HUES64 (cell line): ENCODE results near the gene PFKL.
A peak's percentile ranks its signal among the peaks of the same experiment; 100 is the strongest.

Source experiments
- H3K27ac ChIP-seq: 2 replicates; pipeline ENCODE4 v1.7.0; 2013; ENCODE audit warnings: low read depth, low read length, inconsistent platforms
- H3K27me3 ChIP-seq: 2 replicates; pipeline ENCODE4 v1.6.1; 2013; ENCODE audit warnings: mild to moderate bottlenecking, low read length; ENCODE audit not compliant: insufficient read depth
- H3K36me3 ChIP-seq: 2 replicates; pipeline ENCODE4 v1.6.1; 2013; ENCODE audit warnings: mild to moderate bottlenecking, low read length; ENCODE audit not compliant: insufficient read depth
- H3K4me1 ChIP-seq: 2 replicates; pipeline ENCODE4 v1.6.1; 2013; ENCODE audit warnings: mild to moderate bottlenecking, low read length, moderate library complexity; ENCODE audit not compliant: insufficient read depth
- H3K4me3 ChIP-seq: 2 replicates; pipeline ENCODE4 v1.5.1; 2013; ENCODE audit warnings: mild to moderate bottlenecking, low read length, moderate library complexity
- H3K9ac ChIP-seq: 2 replicates; pipeline ENCODE4 v1.6.1; 2013; ENCODE audit warnings: mild to moderate bottlenecking, low read depth, low read length
- H3K9me3 ChIP-seq: 2 replicates; pipeline ENCODE4 v1.6.1; 2013; ENCODE audit warnings: low read depth, low read length; ENCODE audit not compliant: insufficient read depth
- WGBS: fragments of 150-250, 120-280 bp; methylation state at CpG from one replicate; pipeline ENCODE4 v1.1.7; 2013; ENCODE audit warnings: missing lambda C conversion rate; 5-methylcytosine and 5-hydroxymethylcytosine counted together

The PFKL gene

DNA sequence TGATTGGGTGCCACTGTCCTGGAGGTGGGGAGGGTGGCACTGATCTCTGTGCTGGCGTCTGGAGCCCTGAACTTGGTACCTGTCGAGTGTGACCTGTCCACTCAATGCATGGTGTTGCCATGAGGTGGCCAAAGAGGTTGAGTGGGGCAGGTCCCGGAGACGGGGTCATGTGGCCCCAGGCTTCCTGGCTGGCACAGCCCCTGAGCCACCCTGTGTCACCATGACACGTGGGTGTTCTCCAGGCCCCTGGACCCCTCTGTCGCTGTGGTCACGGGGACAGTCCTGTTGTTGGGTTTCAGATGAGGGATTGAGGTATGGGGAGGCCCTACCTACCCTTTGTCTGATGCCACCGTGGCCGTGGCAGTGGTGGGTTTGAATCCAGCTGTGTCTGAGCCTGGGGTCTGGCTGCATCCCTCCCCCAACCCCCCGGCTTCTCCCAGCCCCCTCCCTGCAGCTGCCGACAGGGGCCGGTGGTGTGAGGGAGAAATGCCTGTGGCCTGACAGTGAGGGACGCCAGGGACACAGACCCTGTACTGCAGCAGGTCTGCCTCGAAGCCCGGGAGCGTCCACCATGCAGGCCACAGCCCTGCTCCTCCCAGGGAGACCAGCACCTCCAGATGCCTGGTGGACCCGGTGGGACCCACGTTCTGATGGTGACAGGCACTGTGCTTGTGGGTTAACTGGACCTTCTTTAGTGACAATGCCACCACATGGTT lies 65.6 kb downstream of the PFKL start:
- Histone ChIP-seq H3K27me3 (peaks cover 15% of the 10 kb centered on the region), H3K4me1 (no peaks in the 10 kb centered on the region), H3K27ac (no peak overlapping the region), H3K4me3 (no peak overlapping the region), H3K9ac (no peak overlapping the region), H3K36me3 (no peaks in the 10 kb centered on the region), H3K9me3 (no peaks in the 10 kb centered on the region)
- WGBS: 90% methylated on average over 18 of the region's 18 CpGs

- Histone ChIP-seq H3K4me1 (no peaks in the 10 kb centered on the region), H3K9ac (no peak overlapping the region), H3K27ac (no peak overlapping the region), H3K27me3 (peaks cover 20% of the 10 kb centered on the region), H3K4me3 (no peak overlapping the region), H3K36me3 (no peaks in the 10 kb centered on the region), H3K9me3 (no peaks in the 10 kb centered on the region)
- WGBS: 95% methylated on average over 22 of the region's 22 CpGs
These were observed 66.2 kb downstream of the PFKL start for GRCh38 chr21:44365967-44366585.

DNA sequence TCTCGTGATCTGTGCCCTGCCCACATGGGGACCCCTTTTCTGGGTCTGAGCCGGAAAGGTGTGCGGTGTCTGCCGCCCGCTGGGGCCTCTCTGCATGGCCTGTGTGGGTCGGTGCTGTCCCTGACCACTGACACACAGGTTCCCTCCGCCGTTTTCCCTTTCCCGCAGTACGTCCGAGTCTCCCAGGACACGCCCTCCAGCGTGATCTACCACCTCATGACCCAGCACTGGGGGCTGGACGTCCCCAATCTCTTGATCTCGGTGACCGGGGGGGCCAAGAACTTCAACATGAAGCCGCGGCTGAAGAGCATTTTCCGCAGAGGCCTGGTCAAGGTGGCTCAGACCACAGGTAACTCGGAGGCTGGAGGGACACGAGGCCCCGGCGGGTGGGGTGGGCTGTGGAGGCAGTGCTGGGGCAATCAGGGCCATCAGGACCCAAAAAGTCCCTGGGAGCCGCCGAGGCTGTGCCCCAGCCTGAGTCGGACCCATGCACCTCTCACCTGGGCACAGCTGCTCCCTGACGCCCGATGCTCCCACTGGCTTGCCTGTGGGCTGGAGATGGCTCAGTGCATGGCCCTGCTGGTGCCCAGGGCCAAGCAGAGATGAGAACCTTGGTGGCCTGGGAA lies 66.8 kb downstream of the PFKL start:
- Histone ChIP-seq H3K4me1 (no peaks in the 10 kb centered on the region), H3K9ac (no peak overlapping the region), H3K36me3 (no peaks in the 10 kb centered on the region), H3K27me3 (peaks cover 20% of the 10 kb centered on the region), H3K27ac (no peak overlapping the region), H3K4me3 (no peak overlapping the region), H3K9me3 (no peaks in the 10 kb centered on the region)
- 93% methylated on average over 28 of the region's 28 CpGs for WGBS

- Histone ChIP-seq H3K9ac (no peak overlapping the region), H3K36me3 (no peaks in the 10 kb centered on the region), H3K27me3 (peaks cover 20% of the 10 kb centered on the region), H3K27ac (no peak overlapping the region), H3K4me1 (no peaks in the 10 kb centered on the region), H3K9me3 (peaks cover 4% of the 10 kb centered on the region; the same call in 1 of the 2 replicates), H3K4me3 (peak overlapping the region; percentile 32; the same call in 1 of the 2 replicates)
- 44% methylated on average over 35 of the region's 35 CpGs for WGBS
These were observed 69.0 kb downstream of the PFKL start for GRCh38 chr21:44368711-44369446.

- Histone ChIP-seq H3K36me3 (no peaks in the 10 kb centered on the region), H3K9ac (no peak overlapping the region), H3K9me3 (peaks cover 9% of the 10 kb centered on the region; the same call in 1 of the 2 replicates), H3K27ac (no peak overlapping the region), H3K4me1 (no peaks in the 10 kb centered on the region), H3K27me3 (peaks cover 20% of the 10 kb centered on the region), H3K4me3 (peak overlapping the region; percentile 33)
- 39% methylated on average over 29 of the region's 29 CpGs for WGBS
These were observed 70.3 kb downstream of the PFKL start for GRCh38 chr21:44370027-44370735.

DNA sequence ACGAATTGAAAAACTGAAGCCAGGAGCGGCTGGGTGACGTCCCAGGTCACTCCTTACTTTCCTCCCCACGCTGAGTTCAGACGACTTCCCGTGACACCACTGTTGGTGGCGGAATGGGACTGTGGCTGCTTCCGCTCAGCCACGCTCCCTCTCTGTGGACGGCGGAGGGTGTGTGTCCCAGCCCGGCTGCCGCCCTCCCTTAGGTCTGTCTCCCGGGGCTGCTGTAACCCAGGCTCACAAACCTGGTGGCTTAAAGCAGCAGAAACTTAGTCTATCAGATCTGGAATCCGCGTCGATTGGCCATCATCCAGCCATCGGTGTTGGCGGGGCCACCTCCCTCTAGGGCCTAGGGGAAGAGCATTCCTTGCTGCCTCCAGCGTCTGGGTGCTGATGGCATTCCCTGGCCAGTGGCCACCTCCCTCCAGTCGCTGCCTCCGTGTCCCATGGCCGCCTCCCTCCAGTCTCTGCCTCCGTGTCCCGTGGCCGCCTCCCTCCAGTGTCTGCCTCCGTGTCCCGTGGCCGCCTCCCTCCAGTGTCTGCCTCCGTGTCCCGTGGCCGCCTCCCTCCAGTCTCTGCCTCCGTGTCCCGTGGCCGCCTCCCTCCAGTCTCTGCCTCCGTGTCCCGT lies 71.0 kb downstream of the PFKL start:
- Histone ChIP-seq H3K36me3 (no peaks in the 10 kb centered on the region), H3K27ac (no peak overlapping the region), H3K4me1 (no peaks in the 10 kb centered on the region), H3K9me3 (peaks cover 9% of the 10 kb centered on the region; the same call in 1 of the 2 replicates), H3K9ac (no peak overlapping the region), H3K27me3 (peaks cover 20% of the 10 kb centered on the region), H3K4me3 (no peak overlapping the region)
- 94% methylated on average over 31 of the region's 37 CpGs for WGBS

DNA sequence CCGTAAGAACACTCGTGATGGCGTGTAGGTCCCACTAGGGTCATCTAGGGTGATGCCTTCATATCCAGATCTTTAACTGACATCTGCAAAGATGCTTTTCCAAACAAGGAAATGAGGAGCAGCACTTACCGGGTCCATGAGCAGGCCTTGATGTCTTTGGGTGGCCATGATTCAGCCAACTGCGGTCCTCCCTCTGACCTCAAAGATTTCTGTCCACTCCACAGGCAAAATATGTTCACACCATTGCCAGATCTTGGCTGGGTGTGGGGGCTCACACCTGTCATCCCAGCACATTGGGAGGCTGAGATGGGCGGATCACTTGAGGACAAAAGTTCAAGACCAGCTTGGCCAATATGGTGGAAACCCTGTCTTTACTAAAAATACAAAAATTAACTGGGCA lies 71.7 kb downstream of the PFKL start:
- H3K36me3 ChIP-seq: no peaks in the 10 kb centered on the region
- no peak overlapping the region for H3K27ac ChIP-seq
- no peak overlapping the region for H3K4me3 ChIP-seq
- 91% methylated on average over 6 of the region's 6 CpGs for WGBS
- H3K9me3 ChIP-seq: peaks cover 9% of the 10 kb centered on the region; the same call in 1 of the 2 replicates
- H3K27me3 ChIP-seq: peaks cover 20% of the 10 kb centered on the region
- H3K4me1 ChIP-seq: no peaks in the 10 kb centered on the region
- H3K9ac ChIP-seq: no peak overlapping the region

DNA sequence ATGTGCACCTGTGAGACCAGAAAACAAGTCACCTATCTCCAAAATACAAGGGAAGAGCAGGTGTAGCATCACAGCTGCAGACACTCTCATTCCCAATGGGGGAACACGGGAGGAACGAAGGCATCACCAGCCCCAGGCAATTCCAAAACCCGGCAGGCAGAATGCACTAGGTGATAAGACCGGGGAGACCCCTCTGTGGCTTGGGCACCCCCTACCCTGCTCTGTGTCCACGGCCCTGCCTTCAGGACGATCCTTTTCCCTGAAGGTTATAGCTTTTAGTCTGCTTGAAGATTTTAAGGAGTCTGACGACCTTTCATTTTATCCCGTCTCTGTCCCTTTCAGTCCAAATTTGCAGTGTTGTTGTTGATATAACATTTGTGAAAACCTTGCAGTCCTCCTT lies 72.8 kb downstream of the PFKL start:
- no peaks in the 10 kb centered on the region for H3K4me1 ChIP-seq
- WGBS: 83% methylated on average over 8 of the region's 8 CpGs
- no peaks in the 10 kb centered on the region for H3K36me3 ChIP-seq
- H3K27ac ChIP-seq: no peak overlapping the region
- no peak overlapping the region for H3K4me3 ChIP-seq
- H3K27me3 ChIP-seq: peaks cover 20% of the 10 kb centered on the region
- no peak overlapping the region for H3K9ac ChIP-seq
- peaks cover 9% of the 10 kb centered on the region; the same call in 1 of the 2 replicates for H3K9me3 ChIP-seq

DNA sequence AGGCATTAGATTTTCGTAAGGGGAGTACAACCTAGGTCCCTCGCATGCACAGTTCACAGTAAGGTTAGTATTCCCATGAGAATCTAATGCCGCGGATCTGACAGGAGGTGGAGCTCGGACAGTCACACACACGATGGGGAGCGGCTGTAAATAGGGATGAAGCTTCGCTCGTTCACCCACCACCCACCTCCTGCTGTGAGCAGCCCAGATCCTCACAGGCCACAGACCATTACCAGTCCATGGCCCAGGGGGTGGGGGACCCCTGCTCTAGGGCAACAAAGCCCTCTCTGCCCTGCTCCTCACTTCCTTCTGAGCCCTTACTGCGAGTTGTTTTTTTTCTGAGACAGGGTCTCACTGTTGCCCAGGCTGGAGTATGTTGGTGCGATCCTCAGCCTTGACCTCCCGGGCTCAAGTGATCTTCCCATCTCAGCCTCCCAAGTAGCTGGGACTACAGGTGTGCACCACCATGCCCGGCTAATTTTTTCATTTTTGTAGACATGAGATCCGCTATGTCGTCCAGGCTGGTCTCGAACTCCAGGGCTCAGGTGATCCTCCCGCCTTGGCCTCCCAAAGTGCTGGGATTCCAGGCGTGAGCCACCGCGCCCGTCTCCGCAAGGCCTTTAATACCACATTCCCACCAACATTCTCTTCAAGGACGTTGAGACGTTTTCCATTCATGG lies 74.9 kb downstream of the PFKL start:
- Histone ChIP-seq H3K27me3 (peaks cover 12% of the 10 kb centered on the region), H3K36me3 (no peaks in the 10 kb centered on the region), H3K9ac (no peak overlapping the region), H3K27ac (no peak overlapping the region), H3K4me3 (no peak overlapping the region), H3K4me1 (no peaks in the 10 kb centered on the region), H3K9me3 (peaks cover 9% of the 10 kb centered on the region; the same call in 1 of the 2 replicates)
- 95% methylated on average over 24 of the region's 24 CpGs for WGBS

GRCh38 chr21:44375281-44375651 lies 75.4 kb downstream of the PFKL start:
- Histone ChIP-seq H3K27ac (no peak overlapping the region), H3K9ac (no peak overlapping the region), H3K9me3 (peaks cover 9% of the 10 kb centered on the region; the same call in 1 of the 2 replicates), H3K36me3 (no peaks in the 10 kb centered on the region), H3K4me3 (no peak overlapping the region), H3K4me1 (no peaks in the 10 kb centered on the region), H3K27me3 (peaks cover 7% of the 10 kb centered on the region)
- WGBS: 94% methylated on average over 10 of the region's 10 CpGs
